K562 (cell line): ENCODE data around the gene TOM1L2. TPM values are rescaled to one million over a fixed set of nuclear protein-coding genes. Genes with fewer than 3 reads are reported as not detected.

ENCODE experiments used
- ATF3 ChIP-seq, 2 experiments: fragments of 450-650 bp in 1 of 2; sonication (generic) in 1 of 2; formaldehyde crosslinking in 1 of 2; IDR thresholded peaks in 1 of 2; conservative IDR thresholded peaks in 1 of 2; 2 replicates each; pipeline versions ENCODE4 v1.6.1 to v1.8.1; 2016 to 2023; ENCODE audit warnings: mild to moderate bottlenecking in 2 of 2, moderate library complexity in 2 of 2, inconsistent platforms in 1 of 2, missing genetic modification reagents in 1 of 2
- FIP1L1 ChIP-seq: fragments of 200-400 bp; formaldehyde crosslinking; IDR thresholded peaks from 2 replicates; pipeline ENCODE4 v1.6.1; 2018; ENCODE audit warnings: mild to moderate bottlenecking, low read depth, low read length; ENCODE audit not compliant: poor library complexity, severe bottlenecking
- FOS ChIP-seq: IDR thresholded peaks from 3 replicates; pipeline ENCODE4 v1.6.1; 2011; ENCODE audit not compliant: insufficient read length; ENCODE audit errors: extremely low read depth
- GTF2F1 ChIP-seq: IDR thresholded peaks from 2 replicates; pipeline ENCODE4 v1.6.1; 2011; ENCODE audit warnings: low read depth, low read length, improper control_type of control experiment
- polyA plus RNA-seq, 8 experiments: library from polyadenylated mRNA; depleted of rRNA in 4 of 8; stranded (reverse) in 5 of 8; unstranded in 3 of 8; fragments of >200 nt; fragmentation: Nextera tagmentation in 2 of 8; fragmentation: Illumina TruSeq in 1 of 8; extraction: Ambion mirVana in 2 of 8; extraction: Trizol in 1 of 8; gene quantifications; 2 replicates each; pipeline versions ENCODE4 v1.2.1 to v1.2.3, GENCODE V29; 2011 to 2014; ENCODE audit warnings: inconsistent platforms in 1 of 8, missing spikeins in 1 of 8
- total RNA-seq, 7 experiments: library from RNA; depleted of rRNA in 6 of 7; stranded (reverse); fragments of >200 nt in 6 of 7; fragmentation: Illumina TruSeq in 2 of 7; extraction: Trizol in 2 of 7; gene quantifications; 2 replicates each; pipeline versions ENCODE4 v1.2.1 to v1.2.3, GENCODE V29; 2011 to 2021; ENCODE audit warnings: low replicate concordance in 1 of 7
- TF ChIP-seq, protein P1 (sequence below): sonication (generic); formaldehyde crosslinking; IDR thresholded peaks from 2 replicates; pipeline ENCODE4 v1.8.0; 2023; ENCODE audit warnings: missing genetic modification reagents, mild to moderate bottlenecking, borderline replicate concordance
- TF ChIP-seq, protein P2 (sequence below), 2 experiments: fragments of 450-650 bp; IDR thresholded peaks; 2 replicates each; pipeline ENCODE4 v1.6.1; 2016; ENCODE audit warnings: mild to moderate bottlenecking in 2 of 2, borderline replicate concordance in 1 of 2, low read depth in 1 of 2, moderate library complexity in 1 of 2
- TF ChIP-seq, protein P3 (sequence below): fragments of 450-650 bp; IDR thresholded peaks from 2 replicates; pipeline ENCODE4 v1.6.1; 2017; ENCODE audit warnings: antibody characterized with exemption, mild to moderate bottlenecking

The TOM1L2 gene
- total and polyA plus RNA-seq, 9 of the 15 experiments (the other 6 are each of a cell fraction or from before 2014, with no cell fraction given), result 0.07 to 6.0 (median 2.5) TPM

GRCh38 chr17:17819561-17819995 is 152.6 kb downstream of the TOM1L2 start (continued):
- TF ChIP-seq, protein P1, sequence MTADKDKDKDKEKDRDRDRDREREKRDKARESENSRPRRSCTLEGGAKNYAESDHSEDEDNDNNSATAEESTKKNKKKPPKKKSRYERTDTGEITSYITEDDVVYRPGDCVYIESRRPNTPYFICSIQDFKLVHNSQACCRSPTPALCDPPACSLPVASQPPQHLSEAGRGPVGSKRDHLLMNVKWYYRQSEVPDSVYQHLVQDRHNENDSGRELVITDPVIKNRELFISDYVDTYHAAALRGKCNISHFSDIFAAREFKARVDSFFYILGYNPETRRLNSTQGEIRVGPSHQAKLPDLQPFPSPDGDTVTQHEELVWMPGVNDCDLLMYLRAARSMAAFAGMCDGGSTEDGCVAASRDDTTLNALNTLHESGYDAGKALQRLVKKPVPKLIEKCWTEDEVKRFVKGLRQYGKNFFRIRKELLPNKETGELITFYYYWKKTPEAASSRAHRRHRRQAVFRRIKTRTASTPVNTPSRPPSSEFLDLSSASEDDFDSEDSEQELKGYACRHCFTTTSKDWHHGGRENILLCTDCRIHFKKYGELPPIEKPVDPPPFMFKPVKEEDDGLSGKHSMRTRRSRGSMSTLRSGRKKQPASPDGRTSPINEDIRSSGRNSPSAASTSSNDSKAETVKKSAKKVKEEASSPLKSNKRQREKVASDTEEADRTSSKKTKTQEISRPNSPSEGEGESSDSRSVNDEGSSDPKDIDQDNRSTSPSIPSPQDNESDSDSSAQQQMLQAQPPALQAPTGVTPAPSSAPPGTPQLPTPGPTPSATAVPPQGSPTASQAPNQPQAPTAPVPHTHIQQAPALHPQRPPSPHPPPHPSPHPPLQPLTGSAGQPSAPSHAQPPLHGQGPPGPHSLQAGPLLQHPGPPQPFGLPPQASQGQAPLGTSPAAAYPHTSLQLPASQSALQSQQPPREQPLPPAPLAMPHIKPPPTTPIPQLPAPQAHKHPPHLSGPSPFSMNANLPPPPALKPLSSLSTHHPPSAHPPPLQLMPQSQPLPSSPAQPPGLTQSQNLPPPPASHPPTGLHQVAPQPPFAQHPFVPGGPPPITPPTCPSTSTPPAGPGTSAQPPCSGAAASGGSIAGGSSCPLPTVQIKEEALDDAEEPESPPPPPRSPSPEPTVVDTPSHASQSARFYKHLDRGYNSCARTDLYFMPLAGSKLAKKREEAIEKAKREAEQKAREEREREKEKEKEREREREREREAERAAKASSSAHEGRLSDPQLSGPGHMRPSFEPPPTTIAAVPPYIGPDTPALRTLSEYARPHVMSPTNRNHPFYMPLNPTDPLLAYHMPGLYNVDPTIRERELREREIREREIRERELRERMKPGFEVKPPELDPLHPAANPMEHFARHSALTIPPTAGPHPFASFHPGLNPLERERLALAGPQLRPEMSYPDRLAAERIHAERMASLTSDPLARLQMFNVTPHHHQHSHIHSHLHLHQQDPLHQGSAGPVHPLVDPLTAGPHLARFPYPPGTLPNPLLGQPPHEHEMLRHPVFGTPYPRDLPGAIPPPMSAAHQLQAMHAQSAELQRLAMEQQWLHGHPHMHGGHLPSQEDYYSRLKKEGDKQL, result no peak
- TF ChIP-seq, protein P2, sequence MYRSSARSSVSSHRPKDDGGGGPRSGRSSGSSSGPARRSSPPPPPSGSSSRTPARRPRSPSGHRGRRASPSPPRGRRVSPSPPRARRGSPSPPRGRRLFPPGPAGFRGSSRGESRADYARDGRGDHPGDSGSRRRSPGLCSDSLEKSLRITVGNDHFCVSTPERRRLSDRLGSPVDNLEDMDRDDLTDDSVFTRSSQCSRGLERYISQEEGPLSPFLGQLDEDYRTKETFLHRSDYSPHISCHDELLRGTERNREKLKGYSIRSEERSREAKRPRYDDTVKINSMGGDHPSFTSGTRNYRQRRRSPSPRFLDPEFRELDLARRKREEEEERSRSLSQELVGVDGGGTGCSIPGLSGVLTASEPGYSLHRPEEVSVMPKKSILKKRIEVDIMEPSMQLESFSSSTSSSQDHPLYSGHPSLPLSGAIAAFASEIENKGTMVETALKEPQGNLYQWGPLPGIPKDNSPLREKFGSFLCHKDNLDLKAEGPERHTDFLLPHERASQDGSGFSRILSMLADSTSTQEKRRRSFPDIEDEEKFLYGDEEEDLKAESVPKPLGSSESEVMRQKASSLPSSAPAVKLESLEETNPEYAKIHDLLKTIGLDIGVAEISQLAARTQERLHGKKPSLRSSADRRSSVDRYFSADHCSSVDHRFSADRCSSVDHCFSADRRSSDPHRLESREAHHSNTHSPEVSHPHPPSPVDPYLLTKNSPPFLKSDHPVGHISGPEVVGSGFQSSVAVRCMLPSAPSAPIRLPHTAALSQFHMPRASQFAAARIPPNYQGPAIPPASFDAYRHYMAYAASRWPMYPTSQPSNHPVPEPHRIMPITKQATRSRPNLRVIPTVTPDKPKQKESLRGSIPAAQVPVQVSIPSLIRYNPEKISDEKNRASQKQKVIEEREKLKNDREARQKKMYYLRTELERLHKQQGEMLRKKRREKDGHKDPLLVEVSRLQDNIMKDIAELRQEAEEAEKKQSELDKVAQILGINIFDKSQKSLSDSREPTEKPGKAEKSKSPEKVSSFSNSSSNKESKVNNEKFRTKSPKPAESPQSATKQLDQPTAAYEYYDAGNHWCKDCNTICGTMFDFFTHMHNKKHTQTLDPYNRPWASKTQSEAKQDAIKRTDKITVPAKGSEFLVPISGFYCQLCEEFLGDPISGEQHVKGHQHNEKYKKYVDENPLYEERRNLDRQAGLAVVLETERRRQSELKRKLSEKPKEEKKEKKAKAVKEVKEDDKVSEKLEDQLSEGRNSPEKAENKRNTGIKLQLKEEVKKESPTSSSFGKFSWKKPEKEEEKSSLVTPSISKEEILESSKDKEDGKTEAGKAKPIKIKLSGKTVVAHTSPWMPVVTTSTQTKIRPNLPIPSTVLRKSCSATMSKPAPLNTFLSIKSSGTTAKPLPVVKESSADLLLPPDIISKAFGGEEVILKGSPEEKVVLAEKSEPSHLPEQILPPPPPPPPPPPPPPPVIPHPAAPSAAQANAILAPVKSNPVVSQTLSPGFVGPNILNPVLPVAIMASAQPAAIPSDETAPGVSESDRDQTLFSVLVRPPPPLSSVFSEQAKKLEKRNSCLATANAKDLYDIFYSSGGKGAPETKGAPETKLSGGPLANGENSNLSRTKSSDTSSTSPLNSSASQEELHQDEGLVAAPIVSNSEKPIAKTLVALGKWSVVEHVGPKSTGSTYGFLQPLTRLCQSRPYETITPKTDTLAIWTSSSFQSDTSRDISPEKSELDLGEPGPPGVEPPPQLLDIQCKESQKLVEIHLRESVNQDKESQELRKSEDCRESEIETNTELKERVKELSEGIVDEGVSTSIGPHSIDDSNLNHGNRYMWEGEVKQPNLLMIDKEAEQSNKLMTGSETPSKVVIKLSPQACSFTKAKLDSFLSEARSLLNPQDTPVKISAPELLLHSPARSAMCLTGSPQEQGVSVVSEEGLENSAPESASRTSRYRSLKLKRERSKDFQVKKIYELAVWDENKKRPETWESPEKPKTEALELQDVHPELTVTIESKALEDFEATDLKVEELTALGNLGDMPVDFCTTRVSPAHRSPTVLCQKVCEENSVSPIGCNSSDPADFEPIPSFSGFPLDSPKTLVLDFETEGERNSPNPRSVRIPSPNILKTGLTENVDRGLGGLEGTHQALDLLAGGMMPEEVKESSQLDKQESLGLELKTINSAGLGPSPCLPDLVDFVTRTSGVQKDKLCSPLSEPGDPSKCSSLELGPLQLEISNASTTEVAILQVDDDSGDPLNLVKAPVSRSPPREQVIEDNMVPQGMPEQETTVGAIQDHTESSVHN (IDR thresholded peaks at IDR 0.05; ENCODE audit: borderline replicate concordance in 1 of 2, low read depth in 1 of 2), result no peak
- TF ChIP-seq FIP1L1 (no peak), ATF3 (IDR thresholded peaks at IDR 0.05) (peak; percentile 92), ATF3 (CRISPR knock-in tag; conservative IDR thresholded peaks at IDR 0.05) (no peak; the same call in 1 of the 2 replicates), GTF2F1 (no peak), FOS (peak; percentile 33)
- TF ChIP-seq, protein P3, sequence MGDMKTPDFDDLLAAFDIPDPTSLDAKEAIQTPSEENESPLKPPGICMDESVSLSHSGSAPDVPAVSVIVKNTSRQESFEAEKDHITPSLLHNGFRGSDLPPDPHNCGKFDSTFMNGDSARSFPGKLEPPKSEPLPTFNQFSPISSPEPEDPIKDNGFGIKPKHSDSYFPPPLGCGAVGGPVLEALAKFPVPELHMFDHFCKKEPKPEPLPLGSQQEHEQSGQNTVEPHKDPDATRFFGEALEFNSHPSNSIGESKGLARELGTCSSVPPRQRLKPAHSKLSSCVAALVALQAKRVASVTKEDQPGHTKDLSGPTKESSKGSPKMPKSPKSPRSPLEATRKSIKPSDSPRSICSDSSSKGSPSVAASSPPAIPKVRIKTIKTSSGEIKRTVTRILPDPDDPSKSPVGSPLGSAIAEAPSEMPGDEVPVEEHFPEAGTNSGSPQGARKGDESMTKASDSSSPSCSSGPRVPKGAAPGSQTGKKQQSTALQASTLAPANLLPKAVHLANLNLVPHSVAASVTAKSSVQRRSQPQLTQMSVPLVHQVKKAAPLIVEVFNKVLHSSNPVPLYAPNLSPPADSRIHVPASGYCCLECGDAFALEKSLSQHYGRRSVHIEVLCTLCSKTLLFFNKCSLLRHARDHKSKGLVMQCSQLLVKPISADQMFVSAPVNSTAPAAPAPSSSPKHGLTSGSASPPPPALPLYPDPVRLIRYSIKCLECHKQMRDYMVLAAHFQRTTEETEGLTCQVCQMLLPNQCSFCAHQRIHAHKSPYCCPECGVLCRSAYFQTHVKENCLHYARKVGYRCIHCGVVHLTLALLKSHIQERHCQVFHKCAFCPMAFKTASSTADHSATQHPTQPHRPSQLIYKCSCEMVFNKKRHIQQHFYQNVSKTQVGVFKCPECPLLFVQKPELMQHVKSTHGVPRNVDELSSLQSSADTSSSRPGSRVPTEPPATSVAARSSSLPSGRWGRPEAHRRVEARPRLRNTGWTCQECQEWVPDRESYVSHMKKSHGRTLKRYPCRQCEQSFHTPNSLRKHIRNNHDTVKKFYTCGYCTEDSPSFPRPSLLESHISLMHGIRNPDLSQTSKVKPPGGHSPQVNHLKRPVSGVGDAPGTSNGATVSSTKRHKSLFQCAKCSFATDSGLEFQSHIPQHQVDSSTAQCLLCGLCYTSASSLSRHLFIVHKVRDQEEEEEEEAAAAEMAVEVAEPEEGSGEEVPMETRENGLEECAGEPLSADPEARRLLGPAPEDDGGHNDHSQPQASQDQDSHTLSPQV, result no peak
